ENCODE data around the gene WWC1. TPM values are rescaled to one million over a fixed set of nuclear protein-coding genes. Genes with fewer than 3 reads are reported as not detected.

The WWC1 gene
- 79.0 to 99.0 TPM (median 93.5 TPM) in 5 replicates for total RNA-seq (2022; extraction: Qiagen RNA extraction; ENCODE audit: low read depth)

DNA sequence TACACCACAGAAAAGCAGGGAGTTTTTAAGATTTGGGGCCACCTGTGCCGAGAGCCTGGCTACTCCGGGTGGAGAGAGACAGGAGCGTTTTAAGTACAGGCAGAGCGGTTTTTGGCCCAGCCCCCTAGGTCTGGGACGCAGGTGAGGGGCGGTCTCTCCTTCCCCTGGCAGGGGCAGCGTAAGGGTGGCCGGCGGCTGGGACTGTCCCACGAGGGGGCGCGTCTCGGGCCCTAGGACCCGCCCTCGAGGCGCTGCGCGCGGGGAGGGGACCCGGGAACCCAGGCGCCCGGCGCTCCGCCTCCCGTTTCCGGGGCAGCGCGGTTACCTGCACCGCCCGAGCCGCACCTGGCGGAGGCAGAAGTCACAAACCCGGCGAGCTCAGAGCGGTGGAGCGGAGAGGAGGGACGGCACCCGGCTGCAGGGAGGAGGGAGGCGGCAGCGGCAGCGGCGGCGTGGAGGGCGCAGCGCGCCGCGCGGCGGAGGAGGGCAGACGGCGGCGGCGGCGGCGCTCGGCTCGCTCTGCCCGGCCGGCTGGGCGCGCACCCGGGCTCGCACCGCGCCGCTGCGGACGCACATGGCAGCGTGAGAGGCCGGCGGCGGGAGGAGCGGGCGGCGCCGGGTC lies at the start of gene WWC1:
TSS of gene WWC1 (plus strand) at position 304 of the 622 bp plus-strand sequence. CDS start 508 bp downstream, outside the sequence.

GRCh38 chr5:168486136-168486879 lies 194.9 kb downstream of the WWC1 start, which contains the start of gene RARS1:
Gene RARS1 (plus strand): TSS chr5:168486471. CDS start chr5:168486499, 28 bp downstream.

Other genes starting within 250 kb of the WWC1 start
- gene RARS1, start 194.8 kb downstream of the WWC1 start, total RNA-seq (2022; extraction: Qiagen RNA extraction; ENCODE audit: low read depth) = 81.7 to 122 TPM (median 93.4 TPM) in 5 replicates
- gene FBLL1, start 237.7 kb downstream of the WWC1 start, total RNA-seq (2022; extraction: Qiagen RNA extraction; ENCODE audit: low read depth) = 0.06 to 0.33 TPM (median 0.08 TPM) in 3 of 5 replicates, not detected in the others

Data from A549 treated with RU486 at 1 μM for 4 hours (cell line).